Trophoblast cell (in vitro differentiated cells and primary cell): Measurements from ENCODE around the gene KLF6.

Experiments used
- DNase-seq, 2 donors: peaks; one replicate each; pipeline ENCODE4 v3.0.0-alpha.2; 2016
- H2AFZ ChIP-seq: 2 replicates; pipeline ENCODE4 v1.6.1; 2013; ENCODE audit warnings: low read length, moderate library complexity, mild to moderate bottlenecking; ENCODE audit not compliant: insufficient read depth, poor library complexity
- H2AK5ac ChIP-seq: 2 replicates; pipeline ENCODE4 v1.6.1; 2013; ENCODE audit warnings: mild to moderate bottlenecking, low read length
- H2BK120ac ChIP-seq: 2 replicates; pipeline ENCODE4 v1.6.1; 2013; ENCODE audit warnings: low read length, mild to moderate bottlenecking, moderate library complexity; ENCODE audit not compliant: insufficient read depth, poor library complexity
- H2BK12ac ChIP-seq: 2 replicates; pipeline ENCODE4 v1.6.1; 2013; ENCODE audit warnings: mild to moderate bottlenecking, low read length, moderate library complexity
- H2BK5ac ChIP-seq: 2 replicates; pipeline ENCODE4 v1.6.1; 2013; ENCODE audit warnings: low read length, low read depth, moderate library complexity, mild to moderate bottlenecking; ENCODE audit not compliant: poor library complexity
- H3K14ac ChIP-seq: 2 replicates; pipeline ENCODE4 v1.6.1; 2013; ENCODE audit warnings: mild to moderate bottlenecking, low read length
- H3K18ac ChIP-seq: 2 replicates; pipeline ENCODE4 v1.6.1; 2013; ENCODE audit warnings: mild to moderate bottlenecking, low read length
- H3K23ac ChIP-seq: 2 replicates; pipeline ENCODE4 v1.6.1; 2013; ENCODE audit warnings: low read length
- H3K27ac ChIP-seq: 2 replicates; pipeline ENCODE4 v1.5.1; 2013; ENCODE audit warnings: low read depth, mild to moderate bottlenecking, inconsistent platforms, low read length, moderate library complexity
- H3K27me3 ChIP-seq: 2 replicates; pipeline ENCODE4 v1.6.1; 2013; ENCODE audit warnings: inconsistent platforms, mild to moderate bottlenecking, low read length, moderate library complexity; ENCODE audit not compliant: insufficient read depth
- H3K36me3 ChIP-seq, 2 experiments: 1 replicate in 1 of 2; 2 replicates in 1 of 2; pipeline ENCODE4 v1.6.1; 2013; ENCODE audit warnings: low read length in 2 of 2, mild to moderate bottlenecking in 2 of 2, moderate library complexity in 1 of 2; ENCODE audit not compliant: insufficient read depth in 2 of 2, control insufficient read depth in 1 of 2
- H3K4ac ChIP-seq: 2 replicates; pipeline ENCODE4 v1.6.1; 2013; ENCODE audit warnings: low read depth, mild to moderate bottlenecking, low read length, moderate library complexity
- H3K4me1 ChIP-seq, 2 experiments: 1 replicate in 1 of 2; 2 replicates in 1 of 2; pipeline ENCODE4 v1.6.1; 2013; ENCODE audit warnings: low read length in 2 of 2, mild to moderate bottlenecking in 2 of 2, moderate library complexity in 1 of 2; ENCODE audit not compliant: insufficient read depth in 2 of 2, control insufficient read depth in 1 of 2
- H3K4me2 ChIP-seq: 2 replicates; pipeline ENCODE4 v1.6.1; 2013; ENCODE audit warnings: inconsistent platforms, mild to moderate bottlenecking, low read length, moderate library complexity
- H3K4me3 ChIP-seq: 2 replicates; pipeline ENCODE4 v1.5.1; 2013; ENCODE audit warnings: mild to moderate bottlenecking, low read depth, low read length, inconsistent platforms
- H3K79me1 ChIP-seq: one replicate; pipeline ENCODE4 v1.6.1; 2013; ENCODE audit warnings: low read length
- H3K79me2 ChIP-seq: 2 replicates; pipeline ENCODE4 v1.6.1; 2013; ENCODE audit warnings: low read length, mild to moderate bottlenecking; ENCODE audit not compliant: control insufficient read depth, insufficient read depth, poor library complexity
- H3K9ac ChIP-seq: 2 replicates; pipeline ENCODE4 v1.6.1; 2013; ENCODE audit warnings: mild to moderate bottlenecking, low read length
- H3K9me3 ChIP-seq: 2 replicates; pipeline ENCODE4 v1.6.1; 2013; ENCODE audit warnings: low read depth, mild to moderate bottlenecking, control low read depth, inconsistent platforms, low read length; ENCODE audit not compliant: insufficient read depth
- H4K12ac ChIP-seq: 2 replicates; pipeline ENCODE4 v1.6.1; 2013; ENCODE audit warnings: low read depth, mild to moderate bottlenecking, low read length, moderate library complexity
- H4K8ac ChIP-seq: 2 replicates; pipeline ENCODE4 v1.6.1; 2013; ENCODE audit warnings: low read depth, mild to moderate bottlenecking, low read length, moderate library complexity
- H4K91ac ChIP-seq: one replicate; pipeline ENCODE4 v1.6.1; 2013; ENCODE audit warnings: low read depth, mild to moderate bottlenecking, low read length, moderate library complexity
- WGBS: extraction: QIAGEN DNeasy Blood & Tissue Kit; methylation state at CpG from one replicate; pipeline ENCODE4 v1.1.7; 2013; ENCODE audit warnings: missing lambda C conversion rate; ENCODE audit not compliant: insufficient read length, insufficient coverage; ENCODE audit errors: extremely low coverage; 5-methylcytosine and 5-hydroxymethylcytosine counted together

Gene KLF6

GRCh38 chr10:3822541-3823330 lies 37.7 kb upstream of the KLF6 start:
- DNase-seq = peak in 1 of 2 donors; percentile 77
- Histone ChIP-seq H3K36me3 (no peaks in the 10 kb centered on the region), H3K27ac (peak overlapping the region; percentile 73), H3K9ac (no peak overlapping the region), H4K8ac (peak overlapping the region; percentile 77), H4K91ac (peak overlapping the region; percentile 87), H3K18ac (peak overlapping the region; percentile 84), H3K4ac (peak overlapping the region; percentile 29), H2BK5ac (peak overlapping the region; percentile 93), H4K12ac (no peak overlapping the region), H2AK5ac (peak overlapping the region; percentile 95), H3K27me3 (no peaks in the 10 kb centered on the region), H3K23ac (no peak overlapping the region), H3K14ac (peak overlapping the region; percentile 90), H3K79me1 (peaks cover 38% of the 10 kb centered on the region), H3K4me1 (peaks cover 19 to 27% of the 10 kb centered on the region in 2 experiments), H2AFZ (no peak overlapping the region), H3K4me3 (no peak overlapping the region), H3K9me3 (peaks cover 1% of the 10 kb centered on the region), H2BK120ac (peak overlapping the region; percentile 99), H3K79me2 (peaks cover 5% of the 10 kb centered on the region), H3K4me2 (no peak overlapping the region), H2BK12ac (peak overlapping the region; percentile 100)
- WGBS = no CpG with 5 or more reads among the region's 10 CpGs

GRCh38 chr10:3820255-3820654 lies 35.2 kb upstream of the KLF6 start:
- Histone ChIP-seq H2AFZ (no peak overlapping the region), H2BK12ac (peak overlapping the region; percentile 33), H2BK120ac (no peak overlapping the region), H3K4me2 (no peak overlapping the region), H3K9ac (no peak overlapping the region), H3K27me3 (no peaks in the 10 kb centered on the region), H3K9me3 (no peaks in the 10 kb centered on the region), H3K4me1 (peaks cover 6 to 7% of the 10 kb centered on the region in 2 experiments), H3K27ac (no peak overlapping the region), H4K12ac (no peak overlapping the region), H3K4ac (no peak overlapping the region), H3K23ac (no peak overlapping the region), H3K14ac (no peak overlapping the region), H3K18ac (no peak overlapping the region), H3K79me2 (no peaks in the 10 kb centered on the region), H2BK5ac (no peak overlapping the region), H3K79me1 (peaks cover 23% of the 10 kb centered on the region), H3K36me3 (no peaks in the 10 kb centered on the region), H4K8ac (no peak overlapping the region), H2AK5ac (peak overlapping the region; percentile 11), H4K91ac (peak overlapping the region; percentile 25), H3K4me3 (no peak overlapping the region)
- no CpG with 5 or more reads among the region's 10 CpGs for WGBS
- DNase-seq = peak; percentile 83 to 90

DNA sequence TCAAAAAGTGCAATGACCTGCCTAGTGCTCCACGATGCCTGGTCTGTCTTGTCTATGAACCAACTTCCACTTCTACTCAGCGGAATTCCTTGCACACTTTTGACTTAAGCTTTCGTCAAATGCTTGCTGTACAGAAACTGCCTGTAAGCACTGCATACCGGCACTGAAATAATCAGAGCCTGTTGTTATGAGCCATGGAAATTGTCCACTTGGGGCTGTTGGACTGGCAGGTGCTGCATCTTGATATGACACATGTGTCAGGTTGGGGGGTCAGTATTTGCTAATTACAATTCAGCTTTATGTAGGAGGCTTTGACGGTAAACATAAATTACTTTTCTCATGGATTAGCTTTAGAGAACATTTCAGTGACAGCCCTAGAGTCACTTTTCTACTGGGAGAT lies 32.0 kb upstream of the KLF6 start:
- Histone ChIP-seq H3K79me1 (peaks cover 17% of the 10 kb centered on the region), H3K79me2 (no peaks in the 10 kb centered on the region), H3K27me3 (no peaks in the 10 kb centered on the region), H3K9me3 (no peaks in the 10 kb centered on the region), H3K27ac (peak overlapping the region; percentile 22), H2BK120ac (peak overlapping the region; percentile 57), H4K12ac (no peak overlapping the region), H3K4me1 (peaks cover 2 to 5% of the 10 kb centered on the region in 2 experiments), H2BK5ac (no peak overlapping the region), H3K4ac (no peak overlapping the region), H2AK5ac (no peak overlapping the region), H3K4me2 (no peak overlapping the region), H3K36me3 (no peaks in the 10 kb centered on the region), H4K8ac (no peak overlapping the region), H3K9ac (no peak overlapping the region), H2BK12ac (peak overlapping the region; percentile 2), H2AFZ (no peak overlapping the region), H3K23ac (no peak overlapping the region), H4K91ac (no peak overlapping the region), H3K18ac (no peak overlapping the region), H3K4me3 (no peak overlapping the region), H3K14ac (no peak overlapping the region)
- DNase-seq = no peak
- no CpG with 5 or more reads among the region's 5 CpGs for WGBS

DNA sequence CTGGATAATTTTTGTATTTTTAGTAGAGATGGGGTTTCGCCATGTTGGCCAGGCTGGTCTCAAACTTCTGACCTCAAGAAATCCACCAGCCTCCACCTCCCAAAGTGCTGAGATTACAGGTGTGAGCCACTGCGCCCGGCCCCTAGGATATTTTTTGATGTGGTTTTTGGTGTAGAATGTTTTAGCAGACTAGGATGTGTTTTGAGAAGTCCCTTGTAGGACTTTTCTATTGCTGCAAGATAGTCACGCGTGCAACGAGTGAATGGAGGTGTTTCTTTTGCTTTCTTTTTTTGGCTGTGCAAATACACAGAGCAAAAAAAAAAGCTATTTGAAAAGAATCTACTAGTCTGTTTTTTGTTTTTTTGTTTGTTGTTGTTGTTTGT lies 29.8 kb upstream of the KLF6 start:
- H3K9ac ChIP-seq = no peak overlapping the region
- no peak overlapping the region for H3K27ac ChIP-seq
- H3K36me3 ChIP-seq = no peaks in the 10 kb centered on the region
- no peak overlapping the region for H2BK5ac ChIP-seq
- no peak for DNase-seq
- no peak overlapping the region for H2AFZ ChIP-seq
- H3K23ac ChIP-seq = no peak overlapping the region
- H3K4me1 ChIP-seq = peaks cover 7 to 13% of the 10 kb centered on the region in 2 experiments
- no peak overlapping the region for H4K12ac ChIP-seq
- peaks cover 12% of the 10 kb centered on the region for H3K79me1 ChIP-seq
- no peaks in the 10 kb centered on the region for H3K9me3 ChIP-seq
- H2BK12ac ChIP-seq = no peak overlapping the region
- H3K4ac ChIP-seq = no peak overlapping the region
- H3K14ac ChIP-seq = no peak overlapping the region
- no peak overlapping the region for H2BK120ac ChIP-seq
- H3K79me2 ChIP-seq = no peaks in the 10 kb centered on the region
- no peak overlapping the region for H4K91ac ChIP-seq
- H3K4me3 ChIP-seq = no peak overlapping the region
- no peak overlapping the region for H3K18ac ChIP-seq
- no CpG with 5 or more reads among the region's 6 CpGs for WGBS
- H2AK5ac ChIP-seq = no peak overlapping the region
- no peaks in the 10 kb centered on the region for H3K27me3 ChIP-seq
- no peak overlapping the region for H4K8ac ChIP-seq
- H3K4me2 ChIP-seq = no peak overlapping the region
